ENCODE results near the gene AUTS2. TPM values are rescaled to one million over a fixed set of nuclear protein-coding genes. Genes with fewer than 3 reads are reported as not detected.

AUTS2 gene
- total and polyA plus RNA-seq, 4 donors = 4.9 to 24.4 (median 7.0) TPM

DNA sequence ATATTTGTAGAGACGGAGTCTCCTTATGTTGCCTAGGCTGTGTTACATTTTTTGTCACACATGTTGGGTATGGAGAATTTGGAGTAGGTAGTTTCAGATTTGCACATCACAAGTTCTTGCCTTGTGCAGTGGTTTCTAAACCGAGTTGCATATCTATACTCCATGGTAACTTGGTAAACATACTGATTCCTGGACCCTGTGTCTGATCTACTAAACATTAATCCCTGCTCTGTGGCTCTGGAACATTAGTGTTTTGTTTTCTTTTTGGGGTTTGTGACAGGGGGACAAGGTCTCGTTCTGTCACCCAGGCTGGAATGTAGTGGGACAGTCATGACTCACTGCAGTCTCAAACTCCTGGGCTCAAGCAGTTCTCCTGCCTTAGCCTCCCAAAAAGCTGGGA lies 24.7 kb downstream of the AUTS2 start:
- 46% methylated on average over 3 of the region's 3 CpGs for WGBS
- no peak overlapping the region for H3K9ac ChIP-seq (ENCODE audit: low read depth in 1 of 2, low read length in 2 of 2)
- H3K9me3 ChIP-seq (ENCODE audit: control insufficient read depth in 4 of 4, low read length in 3 of 4) = no peaks in the 10 kb centered on the region
- no peak overlapping the region for H3K4me3 ChIP-seq (ENCODE audit: low read depth in 1 of 3, low read length in 3 of 3)
- peaks cover 0 to 2% (median 0%) of the 10 kb centered on the region in 4 donors for H3K27me3 ChIP-seq (ENCODE audit: control insufficient read depth in 4 of 4, insufficient read depth in 4 of 4, low read length in 3 of 4)
- no peaks in the 10 kb centered on the region for H3K36me3 ChIP-seq (ENCODE audit: control insufficient read depth in 4 of 4, insufficient read depth in 3 of 4, low read depth in 1 of 4, low read length in 3 of 4)
- no peak overlapping the region for H3K27ac ChIP-seq (ENCODE audit: low read depth in 1 of 2, low read length in 2 of 2)
- DNase-seq (ENCODE audit: low spot score) = no peak
- peaks cover 0 to 3% (median 0%) of the 10 kb centered on the region in 4 donors for H3K4me1 ChIP-seq (ENCODE audit: control insufficient read depth in 4 of 4, insufficient read depth in 4 of 4, low read length in 3 of 4)
- TF ChIP-seq RXRA (IDR thresholded peaks at IDR 0.05) (no peak), YY1 (IDR thresholded peaks at IDR 0.05) (no peak), GABPA (IDR thresholded peaks at IDR 0.05 in 1 of 2, conservative IDR thresholded peaks at IDR 0.05 in 1 of 2) (no peak), NR2F2 (IDR thresholded peaks at IDR 0.05) (no peak), TAF1 (conservative IDR thresholded peaks at IDR 0.05) (no peak), SP1 (IDR thresholded peaks at IDR 0.05) (peak; percentile 28), FOXA1 (IDR thresholded peaks at IDR 0.05) (no peak), HNF4G (IDR thresholded peaks at IDR 0.05) (no peak), RAD21 (IDR thresholded peaks at IDR 0.05) (no peak), JUND (IDR thresholded peaks at IDR 0.05) (peak in 1 of 2 donors; percentile 20), EGR1 (IDR thresholded peaks at IDR 0.05; ENCODE audit: low read depth in 2 of 2) (no peak), HNF4A (conservative IDR thresholded peaks at IDR 0.05) (peak in 1 of 2 donors; percentile 21), FOXA2 (IDR thresholded peaks at IDR 0.05) (no peak)
- TF ChIP-seq, protein P1, sequence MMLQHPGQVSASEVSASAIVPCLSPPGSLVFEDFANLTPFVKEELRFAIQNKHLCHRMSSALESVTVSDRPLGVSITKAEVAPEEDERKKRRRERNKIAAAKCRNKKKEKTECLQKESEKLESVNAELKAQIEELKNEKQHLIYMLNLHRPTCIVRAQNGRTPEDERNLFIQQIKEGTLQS (IDR thresholded peaks at IDR 0.05) = no peak
- TF ChIP-seq, protein P2, sequence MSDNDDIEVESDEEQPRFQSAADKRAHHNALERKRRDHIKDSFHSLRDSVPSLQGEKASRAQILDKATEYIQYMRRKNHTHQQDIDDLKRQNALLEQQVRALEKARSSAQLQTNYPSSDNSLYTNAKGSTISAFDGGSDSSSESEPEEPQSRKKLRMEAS (IDR thresholded peaks at IDR 0.05) = no peak
- TF ChIP-seq, protein P3, sequence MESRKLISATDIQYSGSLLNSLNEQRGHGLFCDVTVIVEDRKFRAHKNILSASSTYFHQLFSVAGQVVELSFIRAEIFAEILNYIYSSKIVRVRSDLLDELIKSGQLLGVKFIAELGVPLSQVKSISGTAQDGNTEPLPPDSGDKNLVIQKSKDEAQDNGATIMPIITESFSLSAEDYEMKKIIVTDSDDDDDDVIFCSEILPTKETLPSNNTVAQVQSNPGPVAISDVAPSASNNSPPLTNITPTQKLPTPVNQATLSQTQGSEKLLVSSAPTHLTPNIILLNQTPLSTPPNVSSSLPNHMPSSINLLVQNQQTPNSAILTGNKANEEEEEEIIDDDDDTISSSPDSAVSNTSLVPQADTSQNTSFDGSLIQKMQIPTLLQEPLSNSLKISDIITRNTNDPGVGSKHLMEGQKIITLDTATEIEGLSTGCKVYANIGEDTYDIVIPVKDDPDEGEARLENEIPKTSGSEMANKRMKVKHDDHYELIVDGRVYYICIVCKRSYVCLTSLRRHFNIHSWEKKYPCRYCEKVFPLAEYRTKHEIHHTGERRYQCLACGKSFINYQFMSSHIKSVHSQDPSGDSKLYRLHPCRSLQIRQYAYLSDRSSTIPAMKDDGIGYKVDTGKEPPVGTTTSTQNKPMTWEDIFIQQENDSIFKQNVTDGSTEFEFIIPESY (IDR thresholded peaks at IDR 0.05) = no peak
- TF ChIP-seq, protein P4, sequence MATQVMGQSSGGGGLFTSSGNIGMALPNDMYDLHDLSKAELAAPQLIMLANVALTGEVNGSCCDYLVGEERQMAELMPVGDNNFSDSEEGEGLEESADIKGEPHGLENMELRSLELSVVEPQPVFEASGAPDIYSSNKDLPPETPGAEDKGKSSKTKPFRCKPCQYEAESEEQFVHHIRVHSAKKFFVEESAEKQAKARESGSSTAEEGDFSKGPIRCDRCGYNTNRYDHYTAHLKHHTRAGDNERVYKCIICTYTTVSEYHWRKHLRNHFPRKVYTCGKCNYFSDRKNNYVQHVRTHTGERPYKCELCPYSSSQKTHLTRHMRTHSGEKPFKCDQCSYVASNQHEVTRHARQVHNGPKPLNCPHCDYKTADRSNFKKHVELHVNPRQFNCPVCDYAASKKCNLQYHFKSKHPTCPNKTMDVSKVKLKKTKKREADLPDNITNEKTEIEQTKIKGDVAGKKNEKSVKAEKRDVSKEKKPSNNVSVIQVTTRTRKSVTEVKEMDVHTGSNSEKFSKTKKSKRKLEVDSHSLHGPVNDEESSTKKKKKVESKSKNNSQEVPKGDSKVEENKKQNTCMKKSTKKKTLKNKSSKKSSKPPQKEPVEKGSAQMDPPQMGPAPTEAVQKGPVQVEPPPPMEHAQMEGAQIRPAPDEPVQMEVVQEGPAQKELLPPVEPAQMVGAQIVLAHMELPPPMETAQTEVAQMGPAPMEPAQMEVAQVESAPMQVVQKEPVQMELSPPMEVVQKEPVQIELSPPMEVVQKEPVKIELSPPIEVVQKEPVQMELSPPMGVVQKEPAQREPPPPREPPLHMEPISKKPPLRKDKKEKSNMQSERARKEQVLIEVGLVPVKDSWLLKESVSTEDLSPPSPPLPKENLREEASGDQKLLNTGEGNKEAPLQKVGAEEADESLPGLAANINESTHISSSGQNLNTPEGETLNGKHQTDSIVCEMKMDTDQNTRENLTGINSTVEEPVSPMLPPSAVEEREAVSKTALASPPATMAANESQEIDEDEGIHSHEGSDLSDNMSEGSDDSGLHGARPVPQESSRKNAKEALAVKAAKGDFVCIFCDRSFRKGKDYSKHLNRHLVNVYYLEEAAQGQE (IDR thresholded peaks at IDR 0.05) = no peak

DNA sequence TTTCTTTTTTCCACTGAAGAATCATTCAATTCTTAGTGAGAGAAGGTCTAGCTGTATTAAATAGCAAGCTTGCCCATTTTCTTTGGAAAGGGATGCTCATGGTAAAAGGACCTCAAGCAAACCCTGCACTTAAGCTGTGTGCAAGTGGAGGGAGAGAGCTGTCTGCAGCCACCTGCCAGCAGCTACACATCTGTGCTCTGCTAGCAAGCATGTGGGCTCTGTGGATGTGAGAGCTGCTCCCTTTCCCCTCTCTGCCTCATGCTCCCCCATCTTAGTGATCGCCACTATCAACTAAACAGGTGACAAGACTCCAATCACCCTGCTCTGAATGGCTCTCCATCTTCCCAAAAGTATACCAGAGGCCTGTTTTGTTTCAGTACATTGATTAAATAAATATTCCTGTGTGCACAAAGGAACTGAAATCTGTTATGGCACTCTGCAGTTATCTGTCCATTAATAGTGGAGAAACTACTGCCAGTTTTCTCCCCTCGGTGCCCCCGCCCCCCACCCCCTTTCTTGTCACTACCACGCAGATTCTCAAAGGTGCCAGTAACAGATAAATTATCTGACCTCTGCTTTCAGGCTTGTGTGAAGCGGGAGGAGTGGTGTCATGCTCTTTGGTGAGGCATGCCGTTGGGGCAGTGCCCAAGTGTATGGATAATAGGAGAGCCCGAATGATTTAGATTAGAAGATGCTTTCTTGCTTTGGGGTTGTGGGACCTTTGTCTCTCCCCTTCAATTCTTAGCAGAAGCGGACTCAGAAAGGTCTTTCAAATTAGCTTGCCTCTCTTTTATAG lies 26.4 kb downstream of the AUTS2 start:
- Histone ChIP-seq H3K27me3 (ENCODE audit: control insufficient read depth in 4 of 4, insufficient read depth in 4 of 4, low read length in 3 of 4) (peaks cover 0 to 2% (median 0%) of the 10 kb centered on the region in 4 donors), H3K36me3 (ENCODE audit: control insufficient read depth in 4 of 4, insufficient read depth in 3 of 4, low read depth in 1 of 4, low read length in 3 of 4) (no peaks in the 10 kb centered on the region), H3K27ac (ENCODE audit: low read depth in 1 of 2, low read length in 2 of 2) (no peak overlapping the region), H3K9ac (ENCODE audit: low read depth in 1 of 2, low read length in 2 of 2) (no peak overlapping the region), H3K4me3 (ENCODE audit: low read depth in 1 of 3, low read length in 3 of 3) (no peak overlapping the region), H3K9me3 (ENCODE audit: control insufficient read depth in 4 of 4, low read length in 3 of 4) (no peaks in the 10 kb centered on the region), H3K4me1 (ENCODE audit: control insufficient read depth in 4 of 4, insufficient read depth in 4 of 4, low read length in 3 of 4) (peaks cover 0 to 3% (median 0%) of the 10 kb centered on the region in 4 donors)
- no peak for TF ChIP-seq GABPA (IDR thresholded peaks at IDR 0.05 in 1 of 2, conservative IDR thresholded peaks at IDR 0.05 in 1 of 2)
- TF ChIP-seq HNF4G (IDR thresholded peaks at IDR 0.05) = no peak
- no peak for TF ChIP-seq RAD21 (IDR thresholded peaks at IDR 0.05)
- no peak for TF ChIP-seq TAF1 (conservative IDR thresholded peaks at IDR 0.05)
- TF ChIP-seq JUND (IDR thresholded peaks at IDR 0.05) = no peak
- TF ChIP-seq SP1 (IDR thresholded peaks at IDR 0.05) = no peak
- no peak for DNase-seq (ENCODE audit: low spot score)
- 87% methylated on average over 8 of the region's 8 CpGs for WGBS
